Fibroblast of skin of left quadriceps (primary cell): ENCODE measurements around the gene MIPOL1.
A peak's percentile ranks its signal among the peaks of the same experiment; 100 is the strongest.
"Not testable (repeated sequence)": the region's sequence is repeated elsewhere in the genome, so short reads cannot be mapped to it uniquely, and the experiment has no call there.

Experiments used
- DNase-seq, 2 experiments: peaks; one replicate each; pipeline ENCODE4 v3.0.0-alpha.2; 2013; ENCODE audit warnings: low read depth in 2 of 2

Gene MIPOL1

GRCh38 chr14:37546621-37547447 is 349.1 kb downstream of the MIPOL1 start:
- peak; percentile 47 to 61 for DNase-seq

DNA sequence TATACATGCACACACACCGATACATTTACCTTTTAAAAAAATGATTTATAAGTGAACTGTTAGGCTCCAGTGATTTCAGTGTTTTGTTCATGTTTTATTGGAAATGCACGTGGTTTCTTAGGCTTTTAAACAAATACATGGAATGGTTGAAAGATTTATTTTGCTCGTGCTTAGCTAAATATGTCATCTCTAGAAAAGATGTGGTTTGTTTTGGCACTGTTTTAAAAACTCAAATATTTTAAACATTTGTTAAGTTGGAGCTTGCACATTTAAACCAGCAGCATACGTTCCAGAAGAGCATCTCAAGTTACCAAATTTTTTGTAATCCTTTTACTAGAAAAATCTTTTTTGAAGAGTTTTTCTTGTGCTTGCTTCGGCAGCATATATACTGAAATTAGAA is 352.8 kb downstream of the MIPOL1 start:
- peak; percentile 81 to 84 for DNase-seq

DNA sequence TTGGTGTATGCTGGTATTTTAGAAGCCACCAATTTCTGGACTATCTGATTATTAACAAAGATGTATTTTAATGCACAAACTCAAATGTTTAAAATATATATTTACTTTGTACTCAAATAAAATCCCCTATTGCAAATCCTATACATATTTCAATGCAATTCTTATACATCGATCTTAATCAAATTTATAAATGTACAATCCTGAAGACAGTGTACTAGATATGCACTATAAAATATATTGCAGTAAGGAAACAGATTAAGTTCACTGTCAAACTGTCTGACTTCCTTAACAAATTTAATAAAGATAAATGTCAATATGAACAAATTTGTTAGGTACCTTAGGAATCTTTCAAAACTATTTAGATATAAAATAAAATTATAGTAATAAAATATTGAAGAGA is 353.4 kb downstream of the MIPOL1 start:
- DNase-seq = no peak

DNA sequence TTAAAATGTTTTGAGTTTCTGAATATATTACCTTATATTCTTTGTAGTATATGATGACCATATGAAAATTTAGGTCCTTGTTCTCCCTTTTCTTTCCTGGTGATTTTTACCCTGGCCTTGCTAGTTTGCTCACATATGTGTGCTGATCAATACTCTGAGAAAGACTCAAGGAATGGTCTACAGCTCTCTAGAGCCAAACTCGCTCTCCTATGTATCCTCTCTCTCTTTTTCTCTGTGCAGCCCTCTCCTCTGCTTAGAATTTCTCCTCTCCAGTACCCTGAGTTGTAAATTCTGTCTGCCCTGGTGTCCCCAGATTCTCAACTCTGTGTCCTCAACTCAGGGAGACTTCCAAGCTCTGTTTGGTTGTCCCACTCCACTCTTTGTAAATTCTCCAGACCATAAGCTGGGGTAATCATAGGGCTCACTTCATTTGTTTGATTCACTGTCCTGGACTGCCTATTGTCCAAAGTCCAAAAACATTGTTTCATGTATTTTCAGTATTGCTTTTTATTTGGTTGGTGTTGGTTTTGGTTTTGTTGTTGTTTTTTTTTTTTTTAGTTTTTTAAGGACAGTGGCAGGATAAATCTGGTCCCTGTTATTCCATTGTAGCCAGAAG is 356.3 kb downstream of the MIPOL1 start:
- DNase-seq = no peak

- DNase-seq = not testable (repeated sequence)
Measured at GRCh38 chr14:37555596-37555995, 357.9 kb downstream of the MIPOL1 start.

DNA sequence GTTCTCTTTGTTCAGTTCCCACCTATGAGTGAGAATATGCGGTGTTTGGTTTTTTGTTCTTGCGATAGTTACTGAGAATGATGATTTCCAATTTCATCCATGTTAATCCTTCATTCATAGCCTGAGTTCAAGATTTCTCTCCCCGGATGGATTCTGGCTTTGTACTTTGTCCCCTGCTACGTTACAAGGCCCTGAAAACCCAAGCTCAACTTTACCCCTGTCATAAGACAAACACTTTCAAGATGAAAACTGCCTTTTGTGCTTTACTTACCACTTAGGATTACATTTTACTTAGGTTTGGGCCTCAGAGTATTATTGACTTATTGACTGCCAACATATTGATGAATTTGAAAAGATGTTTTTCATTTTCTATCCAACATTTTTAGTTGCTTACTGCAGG is 361.0 kb downstream of the MIPOL1 start:
- no peak for DNase-seq

- no peak for DNase-seq
Measured at GRCh38 chr14:37559386-37559785, 361.6 kb downstream of the MIPOL1 start.

DNA sequence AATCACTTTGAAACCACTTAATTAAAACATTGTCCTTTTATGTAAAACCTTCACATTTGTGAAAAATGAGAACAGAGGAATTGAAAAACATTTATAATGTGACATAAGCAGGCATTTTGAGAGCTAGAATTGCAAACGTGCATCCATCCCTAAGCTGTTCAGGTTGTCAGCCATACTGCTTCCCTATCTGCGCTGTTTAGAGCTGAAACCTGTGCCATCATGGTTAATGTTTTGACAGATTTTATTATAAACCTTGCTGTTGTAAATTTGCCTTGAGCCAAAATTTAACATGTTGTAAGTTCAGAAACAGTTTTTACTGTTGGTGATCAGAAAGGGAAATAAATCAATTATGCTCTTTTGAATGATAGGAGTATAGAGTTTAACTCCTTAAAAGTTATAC is 365.5 kb downstream of the MIPOL1 start:
- DNase-seq = no peak

DNA sequence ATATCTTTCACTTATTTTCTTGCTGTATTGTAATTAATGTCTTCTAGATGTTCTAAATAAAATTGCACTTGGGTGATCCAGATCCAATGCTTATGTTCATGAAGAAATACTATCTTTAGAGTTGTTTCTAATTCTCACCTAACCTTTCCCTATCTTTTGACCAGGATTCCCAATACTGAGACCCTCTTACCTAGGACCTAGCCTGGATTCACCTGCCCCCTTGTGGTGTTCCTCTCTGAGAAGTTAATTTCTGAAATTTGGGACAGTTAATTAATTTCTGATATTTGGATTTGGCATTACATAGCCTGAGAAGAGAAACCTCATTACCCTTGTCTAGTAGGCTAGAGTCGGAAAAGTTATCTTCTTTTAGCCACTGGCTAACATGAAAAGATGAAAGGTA is 367.8 kb downstream of the MIPOL1 start:
- no peak for DNase-seq

GRCh38 chr14:37566811-37567371 is 369.2 kb downstream of the MIPOL1 start:
- DNase-seq = no peak

DNA sequence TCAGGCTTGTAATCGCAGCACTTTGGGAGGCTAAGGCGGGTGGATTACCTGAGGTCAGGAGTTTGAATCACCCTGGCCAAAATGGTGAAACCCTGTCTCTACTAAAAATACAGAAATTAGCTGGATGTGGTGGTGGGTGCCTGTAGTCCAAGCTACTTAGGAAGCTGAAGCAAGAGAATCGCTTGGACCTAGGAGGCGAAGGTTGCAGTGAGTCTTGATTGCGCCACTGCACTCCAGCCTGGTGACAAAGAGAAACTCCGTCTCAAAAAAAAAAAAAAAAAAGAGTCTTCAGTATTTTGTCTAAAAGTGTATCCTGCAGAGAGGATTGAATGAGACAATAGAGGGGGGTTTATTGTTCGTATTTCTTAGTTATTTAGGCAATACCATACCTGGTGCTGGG is 372.0 kb downstream of the MIPOL1 start:
- DNase-seq = no peak

GRCh38 chr14:37571391-37571790 is 373.7 kb downstream of the MIPOL1 start:
- no peak for DNase-seq

- no peak for DNase-seq
Measured at GRCh38 chr14:37573356-37573755, 375.6 kb downstream of the MIPOL1 start.

DNA sequence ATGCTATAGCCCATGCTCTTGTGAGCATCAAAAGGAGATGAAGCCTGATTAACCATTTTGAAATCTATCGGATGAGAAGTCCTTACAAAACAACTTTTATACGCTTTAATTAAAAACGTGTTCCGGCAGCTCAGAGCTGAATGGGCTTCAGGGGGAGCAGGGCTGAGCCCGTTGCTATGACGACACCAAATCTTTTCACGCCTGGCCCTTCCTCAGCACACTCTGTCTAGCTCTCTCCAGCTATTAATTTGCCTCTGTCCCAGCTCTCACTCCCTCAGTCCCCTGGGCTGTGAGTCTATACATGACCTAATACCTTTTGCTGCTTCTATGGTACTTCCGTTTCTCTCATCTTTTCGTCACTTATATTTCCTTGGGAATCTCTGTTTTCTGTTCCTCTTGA is 381.5 kb downstream of the MIPOL1 start:
- no peak for DNase-seq

GRCh38 chr14:37580146-37580545 is 382.4 kb downstream of the MIPOL1 start:
- DNase-seq = no peak

- DNase-seq = no peak
Measured at GRCh38 chr14:37583358-37584210, 385.8 kb downstream of the MIPOL1 start.

DNA sequence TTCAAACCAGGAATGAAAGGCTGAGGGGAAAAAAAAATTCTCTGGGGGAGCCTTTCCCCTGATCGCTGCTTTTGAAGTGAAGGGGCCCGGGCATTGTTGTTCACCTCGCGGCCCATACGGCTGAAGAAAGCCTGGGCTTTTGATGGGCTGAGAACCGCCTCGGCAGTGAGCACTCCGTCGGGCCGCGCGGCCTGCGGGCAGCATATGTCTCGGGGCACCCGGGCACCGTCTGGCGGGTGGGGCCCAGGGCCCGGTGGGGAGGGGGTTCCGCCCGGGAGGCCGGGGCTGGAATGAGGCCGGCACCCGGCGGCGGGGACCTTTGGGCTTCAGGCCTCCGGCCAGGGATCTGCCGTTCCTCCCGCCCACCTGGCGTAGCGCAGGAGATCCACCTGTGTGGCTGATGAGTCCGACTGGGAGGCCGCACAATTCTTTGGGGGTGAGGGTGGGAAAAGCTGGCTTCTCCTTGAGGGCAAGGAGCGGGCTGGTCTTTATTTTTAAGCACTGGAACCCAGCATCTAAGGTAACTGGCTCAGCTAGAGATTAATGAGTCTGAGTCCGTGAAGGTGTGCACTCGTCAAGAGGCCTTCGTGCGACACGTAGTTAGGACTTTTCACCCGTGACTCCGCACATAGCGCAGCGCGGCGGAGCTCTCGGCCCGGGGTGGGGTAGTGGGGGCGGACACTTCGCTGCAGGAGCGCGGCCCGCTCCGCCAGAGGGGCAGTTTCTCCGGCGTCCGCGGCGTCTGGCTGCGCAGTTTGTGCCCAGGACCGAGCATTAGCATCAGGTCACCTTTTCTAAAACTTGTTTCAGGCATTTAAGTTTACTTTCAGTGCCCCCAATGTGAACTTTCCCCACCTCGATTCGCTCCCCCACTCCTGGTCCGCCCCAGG is 386.7 kb downstream of the MIPOL1 start:
- no peak for DNase-seq

- DNase-seq = no peak
Measured at GRCh38 chr14:37585101-37585511, 387.4 kb downstream of the MIPOL1 start.

DNA sequence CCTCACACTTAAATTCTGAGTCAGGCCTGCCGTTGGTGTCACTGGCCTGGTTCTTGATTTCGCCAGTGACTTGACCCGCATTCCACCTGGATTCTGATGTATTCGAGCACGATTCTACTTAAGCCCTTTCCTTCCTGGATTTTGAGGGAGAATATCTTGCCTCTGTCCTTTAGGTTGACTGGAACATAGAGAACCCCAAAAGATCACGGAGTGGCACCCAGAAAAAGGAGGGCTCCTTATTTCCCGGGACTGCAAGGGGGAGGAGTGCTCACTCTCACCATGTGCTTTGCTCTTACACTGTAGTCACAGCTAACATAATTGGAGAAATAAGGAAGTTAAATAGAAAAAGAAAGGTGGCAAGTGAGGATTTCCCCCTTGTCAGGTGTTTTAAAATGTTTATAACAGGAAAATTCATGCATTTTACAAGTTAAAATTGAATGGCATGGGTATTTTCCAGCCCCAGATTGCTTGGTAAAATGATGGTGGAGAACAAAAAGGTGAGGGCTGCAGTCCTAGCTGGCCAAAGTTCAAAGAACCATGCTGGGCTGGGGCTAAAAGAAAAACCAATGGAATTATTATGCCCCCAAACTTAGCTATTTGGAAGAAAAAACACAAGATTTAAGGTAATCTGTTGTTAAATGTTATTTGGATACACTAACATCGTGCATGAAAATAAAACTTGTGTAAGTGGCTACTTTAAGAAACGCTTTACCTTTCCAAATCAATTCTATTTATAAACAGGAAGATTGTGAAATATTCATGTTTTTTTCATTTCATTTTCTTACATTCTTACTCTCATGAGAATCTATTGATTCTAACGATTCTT is 388.4 kb downstream of the MIPOL1 start:
- DNase-seq = no peak

DNA sequence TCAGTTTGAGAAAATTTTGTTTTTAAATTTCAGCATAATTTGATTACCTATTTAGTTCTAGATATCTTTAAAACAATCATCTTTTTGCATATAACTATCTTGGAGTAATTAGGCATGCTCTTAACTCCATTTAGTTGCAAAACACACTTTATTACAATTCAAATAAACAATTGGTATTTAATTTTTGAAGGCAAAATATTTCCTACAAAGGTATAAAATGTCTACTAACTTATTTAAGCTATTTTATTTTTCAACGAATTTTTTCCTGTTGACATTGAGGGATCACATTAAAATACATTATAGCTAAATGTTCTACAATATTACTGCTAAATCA is 389.0 kb downstream of the MIPOL1 start:
- DNase-seq = no peak
